Mammary epithelial cell (primary cell): ENCODE measurements around the gene TTC3.

Source experiments
- CTCF ChIP-seq, 2 donors: IDR thresholded peaks in 1 of 2; conservative IDR thresholded peaks in 1 of 2; 2 replicates each; pipeline ENCODE4 v1.5.1; 2011 to 2012; ENCODE audit warnings: inconsistent platforms in 2 of 2, low read length in 2 of 2, mild to moderate bottlenecking in 2 of 2, control low read depth in 1 of 2, low read depth in 1 of 2; ENCODE audit not compliant: insufficient read depth in 1 of 2; ENCODE audit errors: extremely low read depth in 1 of 2
- EZH2 ChIP-seq: IDR thresholded peaks from 2 replicates; pipeline ENCODE4 v1.6.1; 2012; ENCODE audit warnings: low read length, inconsistent platforms, borderline replicate concordance

GRCh38 chr21:37036177-37036576, 36.9 kb upstream of the TTC3 start:
- TF ChIP-seq CTCF (conservative IDR thresholded peaks at IDR 0.05 in 1 of 2, IDR thresholded peaks at IDR 0.05 in 1 of 2; ENCODE audit: extremely low read depth in 1 of 2, insufficient read depth in 1 of 2, low read depth in 1 of 2, low read length in 2 of 2) (no peak), EZH2 (no peak)
